Activated CD4-positive, alpha-beta T cell treated with anti-CD3 and anti-CD28 coated beads, Interleukin-2, amount 50 U/mL, for 4 hours (primary cell): Measurements from ENCODE around the gene PIBF1.
"Not testable (repeated sequence)": the region's sequence is repeated elsewhere in the genome, so short reads cannot be mapped to it uniquely, and the experiment has no call there.

Experiments used
- DNase-seq, 2 experiments: peaks; one replicate each; pipeline ENCODE4 v3.0.0-alpha.2; 2020

PIBF1 gene

DNA sequence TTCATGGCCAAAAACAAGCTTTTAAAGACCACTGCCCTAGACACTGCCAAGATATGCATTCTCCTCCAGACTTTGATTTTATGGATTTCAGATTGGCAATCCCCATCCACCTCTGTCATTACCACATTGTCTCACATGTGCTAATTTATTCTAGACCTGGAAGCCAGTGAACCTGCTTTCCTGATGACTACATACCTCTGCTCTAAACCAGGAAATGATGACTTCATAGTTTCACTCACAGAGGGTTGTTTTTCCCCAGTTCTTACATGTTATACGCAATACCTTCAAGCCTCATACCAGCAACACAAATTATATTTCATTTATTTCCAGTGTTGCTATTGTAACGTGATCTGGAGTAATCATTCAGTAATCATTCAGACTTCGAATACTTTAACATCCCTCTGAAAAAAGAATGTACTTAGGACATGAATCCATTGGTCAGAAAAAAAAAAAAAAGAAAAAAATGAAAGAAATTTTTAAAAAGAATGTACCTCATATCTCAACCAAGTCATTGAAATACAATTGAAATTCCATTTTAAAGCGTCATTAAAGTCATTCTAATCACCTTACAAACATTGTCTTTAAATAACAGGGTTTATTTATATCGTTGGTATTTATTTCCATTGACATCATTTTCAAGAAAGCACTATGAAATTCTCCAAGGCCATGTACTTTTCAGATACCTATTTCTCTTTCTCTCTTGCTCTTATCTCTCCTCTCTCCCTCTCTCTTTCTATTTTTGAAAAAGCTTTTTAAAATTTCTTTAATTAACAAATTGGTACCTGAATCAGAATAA, 243.5 kb downstream of the PIBF1 start:
- DNase-seq = no peak

DNA sequence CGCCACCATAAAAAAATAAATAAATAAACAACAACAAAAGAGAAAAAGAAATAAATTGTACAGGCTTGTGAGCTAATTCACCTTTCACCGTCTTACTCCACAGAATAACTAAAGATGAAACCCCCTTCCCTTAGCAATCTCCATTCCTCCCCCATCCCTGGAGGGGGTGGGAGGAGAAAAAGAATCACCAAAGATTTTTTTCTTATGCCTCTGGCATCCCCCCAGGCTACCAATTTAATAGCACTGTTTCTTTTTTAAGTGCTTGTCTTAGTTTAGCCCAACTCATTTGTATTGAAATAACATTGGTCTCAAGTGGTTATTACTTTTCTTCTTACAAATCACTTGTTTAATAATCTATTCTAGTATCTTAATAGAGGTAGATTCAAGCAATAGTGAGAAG, 253.0 kb downstream of the PIBF1 start:
- DNase-seq = no peak

DNA sequence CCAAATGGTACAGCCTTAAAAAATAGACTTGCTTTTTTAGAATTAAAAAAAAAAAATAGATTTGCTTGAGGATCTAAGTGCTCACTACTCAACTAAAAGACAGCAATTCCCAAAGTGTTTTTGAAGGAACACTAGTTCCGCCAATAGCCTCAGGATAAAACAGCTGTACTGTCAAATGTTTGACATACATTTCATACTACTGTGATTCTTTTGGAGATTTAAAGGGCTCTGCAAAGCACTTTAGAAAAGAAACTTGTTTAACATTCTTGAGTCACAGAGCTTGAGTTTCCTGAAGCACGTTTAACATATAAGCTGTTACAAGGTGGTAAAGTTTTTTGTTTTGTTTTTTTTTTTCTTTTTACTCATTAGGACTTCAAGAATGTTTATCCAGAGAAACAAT, 253.7 kb downstream of the PIBF1 start:
- no peak for DNase-seq

DNA sequence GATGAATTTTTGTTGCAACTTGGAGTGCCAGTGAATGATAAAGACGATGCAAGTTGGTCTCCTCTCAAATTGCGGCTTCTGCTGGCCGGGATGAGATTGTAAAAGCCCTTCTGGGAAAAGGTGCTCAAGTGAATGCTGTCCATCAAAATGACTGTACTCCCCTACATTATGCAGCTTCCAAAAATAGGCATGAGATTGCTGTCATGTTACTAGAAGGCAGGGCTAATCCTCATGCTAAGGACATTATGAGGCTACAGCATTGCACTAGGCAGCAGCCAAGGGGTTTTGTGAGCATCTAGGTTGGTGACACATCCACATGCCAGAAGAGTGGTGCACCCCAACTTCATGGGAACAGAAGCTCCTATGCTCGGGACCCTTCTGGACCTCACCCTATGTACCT, 254.6 kb downstream of the PIBF1 start:
- no peak for DNase-seq

DNA sequence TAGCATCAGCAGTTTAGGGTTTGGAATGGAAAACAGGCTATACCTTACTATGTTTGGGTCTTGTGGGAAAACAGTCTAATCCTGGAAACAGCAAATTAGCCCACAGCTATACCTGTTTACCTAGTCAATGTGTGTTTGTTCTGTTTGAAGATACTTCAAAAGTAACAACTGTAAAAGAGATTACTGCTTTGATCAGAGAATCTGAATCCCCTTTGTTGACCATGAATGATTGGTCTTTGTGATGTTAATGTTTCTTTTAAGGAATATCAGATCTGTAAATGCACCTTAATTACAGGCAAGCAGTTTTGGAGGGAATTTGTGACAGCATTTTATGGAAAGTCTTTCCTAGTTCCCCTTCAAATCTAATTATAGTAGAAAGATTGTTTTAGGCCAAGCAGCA, 256.1 kb downstream of the PIBF1 start:
- DNase-seq = no peak

DNA sequence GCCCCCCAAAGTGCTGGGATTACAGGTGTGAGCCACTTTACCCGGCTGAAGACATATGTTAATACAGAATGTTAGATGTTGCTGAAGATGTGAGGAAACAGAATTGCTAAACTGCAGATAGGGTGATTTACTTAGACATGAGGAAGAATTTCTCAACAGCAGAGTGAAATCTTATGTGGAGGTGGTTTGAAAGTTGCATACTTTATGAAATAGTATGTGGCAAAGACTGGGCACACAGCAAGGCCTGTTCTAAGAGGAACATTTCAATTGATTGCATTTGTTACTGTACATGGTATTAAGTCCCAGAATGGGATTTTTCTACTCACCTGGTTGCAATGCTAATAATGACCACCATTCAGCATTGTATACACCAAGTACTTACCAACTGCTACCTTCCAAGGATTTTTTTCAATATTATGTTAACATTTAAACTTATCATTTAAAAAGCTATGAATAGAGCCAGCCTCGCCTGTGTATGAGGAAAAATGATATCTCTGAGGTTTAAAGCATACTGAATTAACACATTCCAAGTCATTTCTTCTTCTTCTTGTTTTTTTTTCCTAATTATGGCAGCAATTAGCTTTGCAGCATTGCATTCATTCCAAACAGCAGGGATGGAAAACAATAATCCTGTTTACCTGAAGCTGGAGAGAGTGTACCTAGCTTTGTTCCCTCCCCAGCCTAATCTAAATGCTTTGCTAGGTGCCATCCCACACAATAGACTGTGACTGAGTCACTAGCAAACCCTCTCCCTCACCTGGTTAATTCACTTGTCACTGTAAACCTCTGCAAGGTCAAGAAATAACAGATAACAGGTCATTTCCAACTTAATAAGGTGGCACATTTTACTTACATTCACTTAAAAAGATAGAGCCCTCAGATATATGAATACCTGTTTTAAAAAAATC, 257.5 kb downstream of the PIBF1 start:
- DNase-seq = no peak

DNA sequence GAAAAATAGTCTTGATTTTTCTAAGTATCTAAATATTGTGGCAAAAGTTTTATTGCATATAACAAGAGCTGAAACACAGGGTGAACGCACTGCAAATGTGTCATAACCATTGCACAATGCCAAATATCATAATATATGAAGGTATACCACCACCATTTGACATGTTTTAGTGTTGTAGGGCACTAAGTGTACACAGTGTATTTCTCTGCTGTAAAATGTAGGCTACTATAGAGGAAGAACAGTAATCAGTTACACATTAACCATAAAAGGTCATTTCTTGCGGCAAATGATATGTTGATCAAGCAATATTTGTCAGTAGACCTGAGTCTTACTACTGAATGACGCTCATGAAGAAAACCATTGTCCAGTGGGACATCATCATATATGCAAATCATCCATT, 258.6 kb downstream of the PIBF1 start:
- no peak for DNase-seq

DNA sequence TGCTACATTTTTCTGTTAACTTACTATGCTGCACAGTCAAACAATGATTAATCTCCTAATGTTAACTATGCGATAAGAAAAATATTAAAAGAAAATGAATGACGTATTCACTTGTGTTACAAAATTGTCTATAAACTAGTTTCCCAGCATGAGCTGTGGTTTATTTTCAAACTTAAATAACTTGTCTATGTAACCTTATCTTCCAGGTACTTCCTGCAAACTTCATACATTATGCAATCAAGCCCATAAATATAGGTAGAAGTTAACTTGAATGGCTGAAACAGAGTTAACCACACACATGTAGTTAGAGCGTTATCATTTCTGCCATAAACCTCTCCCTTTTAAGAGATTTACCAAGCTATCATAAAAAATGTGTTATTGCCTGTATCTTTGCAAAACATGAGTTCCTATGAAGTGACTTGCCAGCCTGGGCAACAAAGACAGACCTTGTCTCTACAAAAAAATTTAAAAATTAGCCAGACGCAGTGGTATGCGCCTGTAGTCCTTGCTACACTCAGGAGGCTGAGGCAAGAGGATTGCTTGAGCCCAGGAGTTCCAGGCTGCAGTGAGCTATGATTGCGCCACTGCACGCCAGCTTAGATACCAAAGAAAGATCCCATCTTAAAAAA, 259.1 kb downstream of the PIBF1 start:
- DNase-seq = no peak

DNA sequence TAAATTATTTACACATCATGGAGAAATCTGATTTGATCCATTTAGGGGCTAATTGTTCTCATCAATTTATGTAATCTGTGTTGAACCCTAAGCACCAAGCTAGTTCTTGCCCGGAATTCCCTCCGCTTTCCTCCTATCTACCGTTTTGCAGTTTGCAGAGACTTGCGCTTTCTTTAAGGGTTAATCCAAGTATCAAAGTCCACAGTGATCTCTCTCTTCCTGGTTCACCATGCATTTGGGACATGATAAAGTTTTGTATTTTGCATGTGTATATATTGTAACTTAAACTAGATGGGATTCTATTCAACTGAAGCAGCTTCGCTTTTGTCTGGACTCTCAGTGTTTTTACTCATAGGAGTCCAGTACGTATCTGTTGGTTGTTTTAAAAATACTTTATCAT, 263.1 kb downstream of the PIBF1 start:
- no peak for DNase-seq

DNA sequence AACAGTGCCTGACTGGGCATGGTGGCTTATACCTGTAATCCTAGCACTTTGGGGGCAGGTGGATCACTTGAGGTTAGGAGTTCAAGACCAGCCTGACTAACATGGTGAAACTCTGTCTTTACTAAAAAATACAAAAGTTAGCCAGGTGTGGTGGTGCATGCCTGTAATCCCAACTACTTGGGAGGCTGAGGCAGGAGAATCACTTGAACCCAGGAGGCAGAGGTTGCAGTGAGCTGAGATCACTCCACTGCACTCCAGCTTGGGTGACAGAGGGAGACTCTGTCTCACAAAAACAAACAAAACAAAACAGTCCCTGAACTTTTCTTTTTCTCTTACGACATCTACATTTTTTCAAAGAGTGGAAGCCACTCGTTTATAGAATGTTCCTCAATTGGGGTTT, 266.7 kb downstream of the PIBF1 start:
- DNase-seq = not testable (repeated sequence)

DNA sequence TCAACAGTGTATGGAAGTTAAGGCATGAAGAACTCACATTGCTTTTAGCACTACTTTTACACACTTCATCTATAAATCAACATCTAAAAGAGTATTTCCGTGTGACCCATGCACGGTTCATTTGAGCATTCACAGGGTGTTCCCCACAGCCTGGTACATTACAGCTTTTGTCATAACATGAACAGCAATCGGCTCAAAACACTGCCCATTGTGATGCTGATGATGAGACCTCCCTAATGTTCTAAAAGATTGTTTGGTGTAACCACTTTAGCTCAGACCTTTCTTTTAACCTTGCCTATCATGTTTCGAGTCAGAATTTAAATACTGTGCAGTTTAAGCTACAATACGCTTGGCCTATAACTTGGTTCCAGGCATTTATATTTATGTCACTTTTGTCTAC, 272.8 kb downstream of the PIBF1 start:
- no peak for DNase-seq

DNA sequence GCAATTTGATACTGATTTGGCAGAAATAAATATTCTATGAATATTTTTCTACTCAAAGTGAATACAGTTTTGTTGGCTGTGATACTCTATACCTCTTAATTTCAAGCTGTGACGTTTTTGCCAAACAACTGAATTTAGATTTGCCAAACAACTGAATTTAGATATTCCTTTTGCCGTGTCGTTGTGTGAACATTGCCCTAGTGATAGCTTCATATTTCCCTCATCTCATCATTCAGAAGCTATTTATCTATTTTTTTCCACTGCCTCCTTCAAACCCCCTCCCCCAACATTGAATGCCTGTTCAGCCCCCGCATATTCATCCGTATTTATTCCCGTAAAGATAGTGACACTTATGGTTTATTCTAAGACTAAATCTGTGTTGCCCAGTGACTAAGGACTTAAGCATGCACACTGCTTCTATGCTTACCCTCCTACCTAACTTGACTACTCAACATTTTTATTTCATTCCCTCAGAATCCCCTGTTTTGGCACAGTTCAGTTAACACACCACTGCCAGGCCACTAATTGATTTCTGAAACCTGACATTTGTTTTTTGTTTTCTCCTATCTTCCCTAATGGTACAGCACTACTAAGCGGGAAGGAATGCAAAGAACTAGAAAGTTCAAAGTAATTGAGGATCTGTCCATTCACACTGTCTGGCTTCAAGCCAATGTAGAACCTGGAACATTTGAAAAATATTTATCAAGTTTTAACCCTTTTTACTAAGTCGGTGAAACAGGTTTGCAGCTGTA, 274.1 kb downstream of the PIBF1 start:
- DNase-seq = no peak

DNA sequence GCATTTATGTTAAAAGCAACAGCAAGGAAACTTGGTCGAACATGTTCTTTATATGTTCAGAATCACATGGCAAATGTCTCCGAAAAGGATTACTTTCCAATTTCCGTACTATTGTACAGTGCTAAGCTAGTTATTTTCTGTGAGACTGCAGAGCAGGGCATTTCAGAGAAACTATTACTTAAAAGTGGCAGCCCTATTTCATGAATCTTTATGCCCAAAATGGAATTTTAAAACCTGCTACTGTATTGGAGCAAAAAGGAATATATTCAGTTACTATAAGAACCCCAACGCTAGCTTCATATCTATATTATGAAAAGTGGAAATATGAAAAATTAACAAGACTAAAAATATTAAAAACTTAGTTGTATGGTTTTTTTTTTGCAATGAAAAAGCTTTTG, 274.6 kb downstream of the PIBF1 start:
- DNase-seq = no peak

DNA sequence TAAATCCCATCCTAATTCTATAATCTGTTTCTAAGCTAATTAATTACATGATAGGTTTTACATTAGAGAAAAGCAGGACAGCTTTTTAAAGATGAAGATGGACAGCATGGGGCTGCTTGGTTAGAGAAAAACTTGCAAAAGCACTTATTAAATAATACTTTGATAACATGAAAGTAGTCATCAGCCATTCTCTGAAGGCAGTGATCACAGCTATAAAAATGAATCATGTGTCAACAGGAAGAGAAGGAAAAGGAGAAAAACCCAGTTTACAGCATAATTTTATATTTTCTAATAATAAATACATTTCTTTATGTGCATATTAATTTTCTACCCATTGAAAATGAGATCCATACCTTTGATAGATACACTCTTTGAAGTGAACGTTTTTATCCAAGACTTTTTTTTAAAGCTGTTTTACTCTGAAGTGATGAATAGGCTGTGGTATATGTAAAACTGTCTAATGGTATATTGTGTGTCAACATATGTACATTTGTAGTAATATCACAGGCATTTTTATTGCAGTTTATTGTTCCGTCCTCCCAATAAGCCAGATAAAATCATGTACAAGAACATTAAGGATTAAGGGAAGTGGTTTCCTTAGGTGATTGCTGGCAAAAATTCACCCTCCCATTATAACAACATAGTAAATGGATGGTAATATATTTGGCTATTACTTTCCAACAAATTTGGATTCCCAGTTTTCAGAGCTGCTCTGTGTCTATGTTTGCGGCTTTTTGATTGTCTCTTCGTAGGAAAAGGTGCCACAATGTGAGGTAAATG, 275.5 kb downstream of the PIBF1 start:
- DNase-seq = no peak

DNA sequence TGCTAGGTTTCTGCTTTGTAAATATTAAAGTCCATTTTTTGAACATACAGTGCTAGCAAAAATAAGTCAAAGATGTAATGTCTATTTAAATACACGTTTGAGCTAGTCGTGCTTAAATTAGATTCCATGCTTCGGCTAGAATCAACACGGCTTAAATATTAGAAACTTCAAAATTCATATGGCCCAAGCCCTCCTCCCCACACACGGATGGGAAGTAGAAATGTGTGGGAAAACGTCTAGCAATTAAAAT, 276.1 kb downstream of the PIBF1 start:
- DNase-seq = no peak

DNA sequence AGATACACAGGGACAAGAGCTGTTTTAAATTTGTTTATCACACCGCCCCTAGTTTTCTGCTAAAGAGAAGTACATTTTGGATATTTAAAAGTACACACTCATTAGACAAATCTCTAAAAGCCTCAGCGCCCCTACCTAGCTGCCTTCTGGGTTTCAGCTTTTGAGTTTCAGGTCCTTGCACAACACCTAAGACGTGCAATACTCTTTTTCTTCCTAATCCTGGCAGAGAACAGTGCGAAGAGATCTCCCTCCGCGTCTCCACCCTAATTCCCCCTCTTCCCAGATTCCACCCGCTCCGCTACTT, 276.5 kb downstream of the PIBF1 start:
- no peak for DNase-seq

DNA sequence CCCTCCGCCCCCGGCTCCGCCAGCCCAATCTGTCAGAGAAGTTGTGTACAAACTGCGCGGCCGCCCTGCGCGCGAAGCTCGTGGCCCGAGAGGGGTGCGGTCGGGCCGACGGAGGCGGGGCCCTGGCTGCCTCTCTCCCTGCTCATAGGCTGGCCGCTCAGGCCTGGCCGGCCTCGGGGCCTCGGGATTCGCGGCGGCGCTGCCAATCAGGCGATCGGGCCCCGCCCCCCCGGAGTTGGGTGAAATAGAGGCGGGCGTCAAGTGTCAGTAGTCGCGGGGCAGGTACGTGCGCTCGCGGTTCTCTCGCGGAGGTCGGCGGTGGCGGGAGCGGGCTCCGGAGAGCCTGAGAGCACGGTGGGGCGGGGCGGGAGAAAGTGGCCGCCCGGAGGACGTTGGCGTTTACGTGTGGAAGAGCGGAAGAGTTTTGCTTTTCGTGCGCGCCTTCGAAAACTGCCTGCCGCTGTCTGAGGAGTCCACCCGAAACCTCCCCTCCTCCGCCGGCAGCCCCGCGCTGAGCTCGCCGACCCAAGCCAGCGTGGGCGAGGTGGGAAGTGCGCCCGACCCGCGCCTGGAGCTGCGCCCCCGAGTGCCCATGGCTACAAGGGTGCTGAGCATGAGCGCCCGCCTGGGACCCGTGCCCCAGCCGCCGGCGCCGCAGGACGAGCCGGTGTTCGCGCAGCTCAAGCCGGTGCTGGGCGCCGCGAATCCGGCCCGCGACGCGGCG, 277.0 kb downstream of the PIBF1 start, which contains the start of gene KLF5:
Gene KLF5, plus strand, starts transcription at position 270 of the 724 bp plus-strand sequence. Its CDS starts 323 bp downstream, at position 593.
- DNase-seq = peak; percentile 94

DNA sequence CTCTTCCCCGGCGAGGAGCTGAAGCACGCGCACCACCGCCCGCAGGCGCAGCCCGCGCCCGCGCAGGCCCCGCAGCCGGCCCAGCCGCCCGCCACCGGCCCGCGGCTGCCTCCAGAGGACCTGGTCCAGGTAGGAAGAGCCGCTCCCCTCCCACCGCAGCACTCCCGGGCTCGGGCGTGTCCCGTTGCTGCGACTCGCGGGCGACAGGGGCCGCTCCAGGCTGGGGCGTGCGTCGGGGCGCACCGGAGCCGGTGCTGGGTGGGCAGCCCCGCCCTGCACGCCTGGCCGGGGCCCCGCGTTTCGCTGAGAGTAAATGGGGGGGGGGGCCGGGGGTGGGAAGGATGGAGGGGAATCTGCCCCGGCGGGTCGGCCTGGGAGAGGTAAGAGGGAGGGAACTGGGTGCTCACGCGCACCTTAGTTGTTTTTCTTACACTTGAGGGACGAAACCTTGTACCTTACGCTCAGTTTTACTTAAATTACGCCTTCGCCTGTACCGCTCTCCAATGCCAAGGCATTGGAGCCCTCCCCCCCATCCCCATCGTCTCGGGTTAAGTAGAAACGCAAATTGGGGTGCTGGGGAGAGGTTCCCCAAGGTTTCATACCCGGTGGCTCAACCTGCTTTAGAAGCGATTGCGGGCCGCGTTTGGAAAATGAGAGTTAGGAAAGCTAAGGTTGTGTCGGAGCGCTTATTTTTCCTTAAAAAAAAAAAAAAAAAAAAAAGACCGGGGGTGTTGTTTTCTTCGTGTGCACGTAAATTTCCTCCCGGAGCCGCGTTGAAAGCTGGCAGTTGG, 277.7 kb downstream of the PIBF1 start:
- peak; percentile 16 to 26 for DNase-seq

DNA sequence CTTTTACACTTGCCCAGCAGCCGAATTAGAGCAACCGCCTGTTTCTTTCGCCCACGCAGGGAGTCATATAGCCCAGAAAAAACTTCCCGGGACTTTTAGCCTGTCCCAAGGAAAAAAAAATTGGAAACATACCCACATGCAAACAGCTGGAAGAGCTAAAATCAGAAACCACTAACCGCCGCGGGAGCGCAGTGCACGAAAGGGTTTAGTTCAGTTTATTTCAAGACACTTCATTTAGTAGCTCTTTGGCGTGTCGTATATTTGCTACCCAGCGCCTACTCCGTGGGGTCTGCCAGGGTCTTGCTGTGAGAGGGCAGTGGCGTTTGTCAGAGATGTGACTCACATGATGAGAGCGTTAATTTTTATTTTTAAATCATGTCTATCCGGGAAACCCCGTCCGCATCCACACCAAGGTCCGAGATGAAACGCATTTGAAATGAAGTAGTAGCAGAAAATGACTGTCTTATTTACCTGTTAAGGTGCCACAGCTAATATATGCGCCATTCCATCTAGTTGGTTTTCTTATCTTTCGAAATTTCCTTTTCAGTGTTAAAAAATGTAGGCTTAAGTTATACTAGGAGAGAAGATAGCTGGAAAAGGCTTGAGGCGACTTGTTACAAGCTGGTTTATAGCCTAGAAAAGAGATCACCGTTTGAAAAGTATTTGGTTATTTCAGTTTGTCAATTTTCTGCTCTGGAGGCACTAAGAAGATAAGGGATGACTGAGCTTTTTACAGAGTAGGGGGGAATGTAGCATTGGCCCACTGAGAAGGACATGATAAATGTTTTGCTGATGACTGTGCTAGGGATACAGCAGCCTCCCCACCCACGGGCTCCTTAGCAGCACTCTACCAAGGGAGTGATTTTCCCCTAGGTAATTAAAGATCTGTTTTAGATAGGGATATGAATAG, 278.6 kb downstream of the PIBF1 start:
- no peak for DNase-seq

DNA sequence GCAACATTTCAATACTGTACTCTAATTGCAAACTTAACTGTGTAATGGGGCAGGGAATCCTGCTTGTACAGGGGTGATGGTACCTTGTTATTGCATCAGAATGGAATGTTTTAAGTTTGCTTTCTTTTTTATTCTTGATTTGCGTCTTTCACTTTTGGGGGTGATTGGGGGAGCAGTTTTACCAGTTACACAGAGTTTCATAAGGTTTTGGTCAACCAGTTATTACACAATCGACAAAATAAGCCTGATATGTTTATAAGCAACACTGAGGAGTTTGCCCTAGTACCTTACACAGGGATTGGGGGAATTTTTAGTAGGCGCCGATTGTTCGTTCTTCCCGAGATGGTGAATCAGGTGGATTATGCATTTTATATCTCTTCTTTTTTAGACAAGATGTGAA, 279.5 kb downstream of the PIBF1 start:
- no peak for DNase-seq
